ENCODE measurements around the gene HMSD. TPM values are rescaled to one million over a fixed set of nuclear protein-coding genes. Genes with fewer than 3 reads are reported as not detected.
A peak's percentile ranks its signal among the peaks of the same experiment; 100 is the strongest.

The HMSD gene
- total and polyA plus RNA-seq, 2 experiments from 2014 or later = not detected

DNA sequence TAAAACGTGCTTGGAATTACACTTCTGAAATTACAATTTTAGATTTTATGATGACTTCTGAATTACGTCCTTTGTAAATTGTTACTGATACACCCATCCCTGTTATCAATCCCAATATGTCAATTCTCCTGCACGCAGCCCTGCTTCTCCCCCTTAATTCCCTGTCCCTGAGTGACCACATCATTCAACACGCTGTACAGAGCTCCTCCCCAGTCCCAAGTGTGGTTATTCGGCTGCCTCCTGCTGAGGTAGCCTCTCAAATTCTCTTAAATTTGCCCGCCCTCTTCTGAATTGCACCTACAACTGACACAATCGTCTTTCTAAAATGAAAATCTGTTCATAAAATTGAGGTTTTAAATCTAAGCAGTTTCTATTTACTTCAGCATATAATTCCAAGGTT lies 30.9 kb downstream of the HMSD start:
- Histone ChIP-seq H3K4me1 (ENCODE audit: low read depth) (no peaks in the 10 kb centered on the region), H3K9me3 (ENCODE audit: low read depth) (no peaks in the 10 kb centered on the region), H3K36me3 (no peaks in the 10 kb centered on the region), H3K27ac (no peak overlapping the region), H3K27me3 (no peaks in the 10 kb centered on the region), H3K4me3 (no peak overlapping the region)
- TF ChIP-seq, protein P1, sequence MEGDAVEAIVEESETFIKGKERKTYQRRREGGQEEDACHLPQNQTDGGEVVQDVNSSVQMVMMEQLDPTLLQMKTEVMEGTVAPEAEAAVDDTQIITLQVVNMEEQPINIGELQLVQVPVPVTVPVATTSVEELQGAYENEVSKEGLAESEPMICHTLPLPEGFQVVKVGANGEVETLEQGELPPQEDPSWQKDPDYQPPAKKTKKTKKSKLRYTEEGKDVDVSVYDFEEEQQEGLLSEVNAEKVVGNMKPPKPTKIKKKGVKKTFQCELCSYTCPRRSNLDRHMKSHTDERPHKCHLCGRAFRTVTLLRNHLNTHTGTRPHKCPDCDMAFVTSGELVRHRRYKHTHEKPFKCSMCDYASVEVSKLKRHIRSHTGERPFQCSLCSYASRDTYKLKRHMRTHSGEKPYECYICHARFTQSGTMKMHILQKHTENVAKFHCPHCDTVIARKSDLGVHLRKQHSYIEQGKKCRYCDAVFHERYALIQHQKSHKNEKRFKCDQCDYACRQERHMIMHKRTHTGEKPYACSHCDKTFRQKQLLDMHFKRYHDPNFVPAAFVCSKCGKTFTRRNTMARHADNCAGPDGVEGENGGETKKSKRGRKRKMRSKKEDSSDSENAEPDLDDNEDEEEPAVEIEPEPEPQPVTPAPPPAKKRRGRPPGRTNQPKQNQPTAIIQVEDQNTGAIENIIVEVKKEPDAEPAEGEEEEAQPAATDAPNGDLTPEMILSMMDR (IDR thresholded peaks at IDR 0.05; ENCODE audit: low read depth, low read length) = no peak
- no peak for DNase-seq (ENCODE audit: low read depth in 1 of 2, low spot score in 1 of 2)

DNA sequence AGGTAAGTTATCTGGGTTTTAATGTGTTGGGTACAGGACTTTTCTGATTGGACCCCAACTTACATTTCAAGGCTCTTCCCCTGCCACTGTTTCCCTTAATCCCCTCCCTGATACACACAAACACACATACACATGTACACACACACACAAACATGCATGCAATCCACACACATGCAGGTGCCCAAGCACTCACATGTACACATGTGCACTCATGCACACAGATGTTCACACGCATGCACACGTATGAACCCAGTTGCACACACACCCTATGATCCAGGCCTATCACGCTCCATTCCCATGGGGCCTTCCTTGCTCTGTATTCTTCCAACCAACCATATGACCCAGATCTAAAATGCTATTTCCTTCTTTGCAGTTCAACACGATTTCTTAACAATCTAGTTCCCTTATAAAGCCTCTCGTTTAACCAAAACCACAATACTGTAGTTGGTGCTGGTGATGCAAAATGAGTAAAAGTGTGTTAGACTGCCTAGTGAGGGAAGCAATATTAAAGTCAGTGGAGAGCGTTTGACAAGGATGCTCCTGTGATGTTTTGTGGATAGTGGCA lies 31.9 kb downstream of the HMSD start:
- TF ChIP-seq, protein P1 (IDR thresholded peaks at IDR 0.05; ENCODE audit: low read depth, low read length) = no peak
- H3K27ac ChIP-seq = no peak overlapping the region
- no peaks in the 10 kb centered on the region for H3K27me3 ChIP-seq
- no peak for DNase-seq (ENCODE audit: low read depth in 1 of 2, low spot score in 1 of 2)
- no peaks in the 10 kb centered on the region for H3K4me1 ChIP-seq (ENCODE audit: low read depth)
- no peaks in the 10 kb centered on the region for H3K9me3 ChIP-seq (ENCODE audit: low read depth)
- no peaks in the 10 kb centered on the region for H3K36me3 ChIP-seq
- H3K4me3 ChIP-seq = no peak overlapping the region

DNA sequence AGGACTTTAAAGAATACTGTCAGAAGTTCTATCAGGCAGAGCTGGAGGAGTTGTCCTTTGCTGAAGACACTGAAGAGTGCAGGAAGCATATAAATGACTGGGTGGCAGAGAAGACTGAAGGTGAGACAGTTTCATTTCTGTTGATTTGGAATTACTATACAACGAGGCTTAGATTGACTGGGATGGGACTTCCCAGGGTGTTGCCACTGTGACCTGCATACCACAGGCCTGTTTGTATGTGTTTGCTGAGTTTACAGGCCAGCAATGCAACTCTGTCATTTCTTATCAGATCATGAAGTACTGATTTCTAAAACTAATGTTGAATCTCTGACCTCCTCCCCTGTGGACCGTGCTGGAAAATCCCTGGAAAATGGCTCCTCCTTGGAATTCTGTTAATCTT lies 32.6 kb downstream of the HMSD start:
- Histone ChIP-seq H3K4me1 (ENCODE audit: low read depth) (no peaks in the 10 kb centered on the region), H3K9me3 (ENCODE audit: low read depth) (no peaks in the 10 kb centered on the region), H3K4me3 (no peak overlapping the region), H3K27ac (no peak overlapping the region), H3K27me3 (no peaks in the 10 kb centered on the region), H3K36me3 (no peaks in the 10 kb centered on the region)
- no peak for DNase-seq (ENCODE audit: low read depth in 1 of 2, low spot score in 1 of 2)
- TF ChIP-seq, protein P1 (IDR thresholded peaks at IDR 0.05; ENCODE audit: low read depth, low read length) = no peak

DNA sequence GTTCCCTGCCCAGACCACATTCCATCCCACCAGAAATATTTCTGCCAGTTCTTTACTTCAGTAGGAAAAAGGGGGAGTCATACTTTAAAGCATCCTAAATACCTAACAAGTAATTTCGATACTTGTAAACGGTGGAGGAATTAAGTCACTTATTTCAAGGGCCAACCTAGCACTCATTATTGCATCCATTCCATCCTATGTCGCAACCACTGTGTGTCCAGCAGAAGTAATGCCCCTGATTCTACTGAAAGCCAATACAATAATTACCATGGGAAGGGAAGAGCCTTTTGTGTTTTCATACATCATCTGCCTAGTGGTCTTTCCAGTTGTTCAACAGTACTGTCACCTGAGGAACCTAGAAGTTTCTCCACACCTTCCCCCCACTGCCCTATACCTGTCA lies 33.3 kb downstream of the HMSD start:
- no peak overlapping the region for H3K4me3 ChIP-seq
- DNase-seq (ENCODE audit: low read depth in 1 of 2, low spot score in 1 of 2) = no peak
- no peaks in the 10 kb centered on the region for H3K4me1 ChIP-seq (ENCODE audit: low read depth)
- no peak overlapping the region for H3K27ac ChIP-seq
- no peaks in the 10 kb centered on the region for H3K36me3 ChIP-seq
- TF ChIP-seq, protein P1 (IDR thresholded peaks at IDR 0.05; ENCODE audit: low read depth, low read length) = no peak
- no peaks in the 10 kb centered on the region for H3K9me3 ChIP-seq (ENCODE audit: low read depth)
- H3K27me3 ChIP-seq = no peaks in the 10 kb centered on the region

DNA sequence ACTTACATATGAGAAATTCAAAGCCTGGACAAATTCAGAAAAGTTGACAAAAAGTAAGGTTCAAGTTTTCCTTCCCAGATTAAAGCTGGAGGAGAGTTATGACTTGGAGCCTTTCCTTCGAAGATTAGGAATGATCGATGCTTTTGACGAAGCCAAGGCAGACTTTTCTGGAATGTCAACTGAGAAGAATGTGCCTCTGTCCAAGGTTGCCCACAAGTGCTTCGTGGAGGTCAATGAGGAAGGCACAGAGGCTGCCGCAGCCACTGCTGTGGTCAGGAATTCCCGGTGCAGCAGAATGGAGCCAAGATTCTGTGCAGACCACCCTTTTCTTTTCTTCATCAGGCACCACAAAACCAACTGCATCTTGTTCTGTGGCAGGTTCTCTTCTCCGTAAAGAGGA lies 37.8 kb downstream of the HMSD start:
- no peak overlapping the region for H3K27ac ChIP-seq

More for the DNA sequence above, 37.8 kb downstream of the HMSD start:
- Histone ChIP-seq H3K9me3 (ENCODE audit: low read depth) (no peaks in the 10 kb centered on the region), H3K4me3 (no peak overlapping the region), H3K27me3 (no peaks in the 10 kb centered on the region), H3K36me3 (no peaks in the 10 kb centered on the region), H3K4me1 (ENCODE audit: low read depth) (no peaks in the 10 kb centered on the region)
- DNase-seq (ENCODE audit: low read depth in 1 of 2, low spot score in 1 of 2) = peak in 1 of 2 donors; percentile 30
- TF ChIP-seq, protein P1 (IDR thresholded peaks at IDR 0.05; ENCODE audit: low read depth, low read length) = no peak

Measured in cardiac muscle cell (in vitro differentiated cells and primary cell).